MM.1S (cell line): ENCODE measurements around the gene LRRC74B.

Source experiments
- DNase-seq: peaks from one replicate; pipeline ENCODE4 v3.0.0-alpha.2; 2015
- H2AFZ ChIP-seq: fragments of 300-600 bp; sonication (generic); 2 replicates; pipeline ENCODE4 v1.6.0; 2016; ENCODE audit warnings: antibody characterized with exemption, low read length
- H3F3A ChIP-seq: fragments of 300-600 bp; sonication (generic); 2 replicates; pipeline ENCODE4 v1.6.1; 2016; ENCODE audit warnings: mild to moderate bottlenecking, antibody characterized with exemption, low read length, moderate library complexity, mixed read lengths; ENCODE audit not compliant: insufficient read depth
- H3K27ac ChIP-seq: fragments of 300-600 bp; sonication (generic); 2 replicates; pipeline ENCODE4 v1.5.1; 2016; ENCODE audit warnings: mild to moderate bottlenecking, low read length
- H3K27me3 ChIP-seq: fragments of 300-600 bp; sonication (generic); replicated peaks from 2 replicates; pipeline ENCODE4 v1.6.0; 2016; ENCODE audit warnings: low read length; ENCODE audit not compliant: insufficient read depth
- H3K36me3 ChIP-seq: fragments of 300-600 bp; sonication (generic); replicated peaks from 2 replicates; pipeline ENCODE4 v1.6.1; 2016; ENCODE audit warnings: mild to moderate bottlenecking, low read length, mixed read lengths; ENCODE audit not compliant: insufficient read depth
- H3K4me1 ChIP-seq: fragments of 300-600 bp; sonication (generic); 2 replicates; pipeline ENCODE4 v1.6.1; 2016; ENCODE audit warnings: low read length, mixed read lengths
- H3K4me2 ChIP-seq: fragments of 300-600 bp; sonication (generic); 2 replicates; pipeline ENCODE4 v1.6.0; 2016; ENCODE audit warnings: low read depth, low read length
- H3K4me3 ChIP-seq: fragments of 300-600 bp; sonication (generic); 2 replicates; pipeline ENCODE4 v1.5.1; 2016; ENCODE audit warnings: low read length, mixed read lengths
- H3K79me2 ChIP-seq: fragments of 300-600 bp; sonication (generic); 2 replicates; pipeline ENCODE4 v1.6.1; 2016; ENCODE audit warnings: mixed run types, low read length, mixed read lengths
- H3K9ac ChIP-seq: fragments of 300-600 bp; sonication (generic); 2 replicates; pipeline ENCODE4 v1.6.1; 2016; ENCODE audit warnings: low read length, mixed read lengths
- H3K9me2 ChIP-seq: fragments of 300-600 bp; sonication (generic); replicated peaks from 2 replicates; pipeline ENCODE4 v1.6.1; 2016; ENCODE audit warnings: mild to moderate bottlenecking, low read length, mixed read lengths; ENCODE audit not compliant: insufficient read depth
- H3K9me3 ChIP-seq: fragments of 300-600 bp; sonication (generic); replicated peaks from 2 replicates; pipeline ENCODE4 v1.6.1; 2016; ENCODE audit warnings: mild to moderate bottlenecking, low read length, mixed read lengths; ENCODE audit not compliant: insufficient read depth
- H4K20me1 ChIP-seq: fragments of 300-600 bp; sonication (generic); 2 replicates; pipeline ENCODE4 v1.6.1; 2016; ENCODE audit warnings: mild to moderate bottlenecking, low read length, moderate library complexity, mixed read lengths; ENCODE audit not compliant: insufficient read depth
- CTCF ChIP-seq: fragments of 300-600 bp; sonication (generic); IDR thresholded peaks from 2 replicates; pipeline ENCODE4 v1.5.1; 2016; ENCODE audit warnings: antibody characterized with exemption, low read length, mixed read lengths
- EZH2 ChIP-seq: fragments of 300-600 bp; sonication (generic); optimal IDR thresholded peaks from 2 replicates; pipeline ENCODE3; 2017; ENCODE audit warnings: low read depth, mild to moderate bottlenecking, antibody characterized with exemption, low read length, mixed read lengths
- EZH2phosphoT487 ChIP-seq: fragments of 300-600 bp; sonication (generic); IDR thresholded peaks from 2 replicates; pipeline ENCODE4 v1.6.1; 2018; ENCODE audit warnings: antibody characterized with exemption, low read length

The LRRC74B gene

GRCh38 chr22:21079493-21079892, 33.7 kb downstream of the LRRC74B start:
- no peaks in the 10 kb centered on the region for H3K36me3 ChIP-seq
- H3K4me2 ChIP-seq: no peak overlapping the region
- H3K79me2 ChIP-seq: no peaks in the 10 kb centered on the region
- TF ChIP-seq EZH2 (no peak), EZH2phosphoT487 (no peak), CTCF (no peak)
- DNase-seq: no peak
- no peak overlapping the region for H3K4me3 ChIP-seq
- H4K20me1 ChIP-seq: no peaks in the 10 kb centered on the region
- no peaks in the 10 kb centered on the region for H3K9me3 ChIP-seq
- H3F3A ChIP-seq: no peaks in the 10 kb centered on the region
- H3K9me2 ChIP-seq: no peaks in the 10 kb centered on the region
- H2AFZ ChIP-seq: no peak overlapping the region
- no peak overlapping the region for H3K9ac ChIP-seq
- H3K27me3 ChIP-seq: peaks cover 12% of the 10 kb centered on the region
- H3K27ac ChIP-seq: no peak overlapping the region
- H3K4me1 ChIP-seq: no peaks in the 10 kb centered on the region

- Histone ChIP-seq H4K20me1 (no peaks in the 10 kb centered on the region), H3K4me1 (no peaks in the 10 kb centered on the region), H3K27me3 (peaks cover 12% of the 10 kb centered on the region), H3F3A (no peaks in the 10 kb centered on the region), H2AFZ (no peak overlapping the region), H3K79me2 (no peaks in the 10 kb centered on the region), H3K9me2 (no peaks in the 10 kb centered on the region), H3K27ac (no peak overlapping the region), H3K4me3 (no peak overlapping the region), H3K9me3 (no peaks in the 10 kb centered on the region), H3K9ac (no peak overlapping the region), H3K4me2 (no peak overlapping the region), H3K36me3 (no peaks in the 10 kb centered on the region)
- TF ChIP-seq EZH2: no peak
- no peak for TF ChIP-seq CTCF
- TF ChIP-seq EZH2phosphoT487: no peak
- no peak for DNase-seq
Measured at GRCh38 chr22:21080435-21081137, 34.8 kb downstream of the LRRC74B start.

DNA sequence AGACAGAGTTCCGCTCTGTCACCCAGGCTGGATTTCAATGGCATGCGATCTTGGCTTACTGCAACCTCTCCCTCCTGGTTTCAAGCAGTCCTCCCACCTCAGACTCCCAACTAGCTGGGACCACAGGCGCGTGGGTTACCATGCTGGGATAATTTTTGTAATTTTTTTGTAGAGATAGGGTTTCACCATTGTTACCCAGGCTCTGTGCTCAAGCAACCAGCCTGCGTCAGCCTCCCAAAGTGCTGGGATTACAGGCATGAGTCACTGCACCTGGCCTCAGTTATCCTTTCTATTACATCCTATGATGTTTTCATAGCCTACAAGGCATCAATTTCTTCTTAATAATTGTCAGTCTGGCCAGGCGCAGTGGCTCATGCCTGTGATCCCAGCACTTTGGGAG, 36.5 kb downstream of the LRRC74B start:
- no peaks in the 10 kb centered on the region for H3K36me3 ChIP-seq
- no peak overlapping the region for H3K9ac ChIP-seq
- H4K20me1 ChIP-seq: no peaks in the 10 kb centered on the region
- no peaks in the 10 kb centered on the region for H3K9me2 ChIP-seq
- H3F3A ChIP-seq: no peaks in the 10 kb centered on the region
- H3K27ac ChIP-seq: no peak overlapping the region
- H3K27me3 ChIP-seq: peaks cover 15% of the 10 kb centered on the region
- TF ChIP-seq EZH2phosphoT487 (no peak), EZH2 (no peak), CTCF (no peak)
- no peak overlapping the region for H2AFZ ChIP-seq
- no peaks in the 10 kb centered on the region for H3K79me2 ChIP-seq
- H3K4me3 ChIP-seq: no peak overlapping the region
- DNase-seq: no peak
- no peaks in the 10 kb centered on the region for H3K9me3 ChIP-seq
- H3K4me1 ChIP-seq: no peaks in the 10 kb centered on the region
- H3K4me2 ChIP-seq: no peak overlapping the region
